CD1c-positive myeloid dendritic cell (primary cell): Measurements from ENCODE around the gene FAAH.

Experiments
- DNase-seq: peaks from one replicate; pipeline ENCODE4 v3.0.0-alpha.2; 2016; ENCODE audit errors: extremely low spot score

Gene FAAH

DNA sequence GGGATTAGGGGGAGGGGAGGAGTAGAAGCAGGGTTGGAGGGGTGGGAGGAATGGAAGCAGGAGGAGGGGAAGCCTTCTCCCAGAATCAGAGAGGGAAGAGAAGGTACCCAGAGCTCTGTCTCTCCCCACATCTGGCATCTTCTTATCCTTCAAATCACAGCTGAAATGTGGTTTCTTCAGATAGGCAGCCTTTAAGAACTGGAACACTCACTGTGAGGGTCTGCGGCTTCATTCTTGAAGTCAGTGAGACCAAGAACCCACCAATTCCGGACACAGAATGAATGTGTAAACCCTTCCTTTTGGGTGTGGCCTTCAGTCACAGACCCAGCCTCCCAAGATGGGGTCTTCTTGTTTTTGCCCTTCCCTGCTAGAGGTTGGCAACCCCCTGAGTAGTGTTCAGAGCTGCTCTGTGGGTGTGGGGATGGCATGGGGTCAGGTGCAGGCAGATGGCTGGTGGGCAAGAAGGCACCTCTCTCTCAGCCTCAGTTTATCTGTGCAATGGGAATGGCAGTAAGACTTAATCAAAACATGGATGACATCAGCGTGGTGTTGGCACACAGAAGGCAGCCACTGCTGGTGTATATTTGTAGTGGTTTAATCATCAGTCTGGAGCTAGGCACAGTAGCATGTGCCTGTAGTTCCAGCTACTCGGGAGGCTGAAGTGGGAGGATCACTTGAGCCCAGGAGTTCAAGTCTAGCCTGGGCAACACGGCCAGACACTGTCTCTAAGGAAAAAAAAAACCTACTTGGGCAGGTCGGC lies 7.2 kb downstream of the FAAH start:
- DNase-seq, result no peak

DNA sequence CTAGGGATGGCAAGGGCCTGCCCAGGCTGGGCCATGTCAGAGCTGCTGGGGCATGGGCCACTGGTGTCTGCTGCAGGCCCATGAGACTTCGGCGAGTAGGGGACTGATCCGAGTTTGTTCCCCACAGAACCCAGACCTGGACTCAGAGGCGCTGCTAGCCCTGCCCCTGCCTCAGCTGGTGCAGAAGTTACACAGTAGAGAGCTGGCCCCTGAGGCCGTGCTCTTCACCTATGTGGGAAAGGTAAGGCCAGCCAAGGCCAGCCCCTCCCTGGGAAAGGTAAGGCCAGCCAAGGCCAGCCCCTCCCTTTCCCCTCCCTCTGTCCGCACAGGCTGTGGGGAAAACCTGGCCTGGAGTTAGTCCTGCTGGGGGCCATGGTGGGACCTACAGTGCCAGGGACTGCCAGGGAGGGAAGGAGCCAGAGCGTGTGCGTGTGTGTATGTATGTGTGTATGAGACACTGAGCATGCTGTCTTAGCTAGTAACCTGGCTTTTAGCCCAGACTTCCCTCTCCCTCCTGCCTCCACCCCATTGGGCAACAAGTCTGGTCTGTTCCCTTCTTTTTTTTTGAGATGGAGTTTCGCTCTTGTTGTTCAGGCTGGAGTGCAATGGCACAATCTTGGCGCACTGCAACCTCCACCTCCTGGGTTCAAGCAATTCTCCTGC lies 8.0 kb downstream of the FAAH start:
- peak; percentile 64 for DNase-seq

DNA sequence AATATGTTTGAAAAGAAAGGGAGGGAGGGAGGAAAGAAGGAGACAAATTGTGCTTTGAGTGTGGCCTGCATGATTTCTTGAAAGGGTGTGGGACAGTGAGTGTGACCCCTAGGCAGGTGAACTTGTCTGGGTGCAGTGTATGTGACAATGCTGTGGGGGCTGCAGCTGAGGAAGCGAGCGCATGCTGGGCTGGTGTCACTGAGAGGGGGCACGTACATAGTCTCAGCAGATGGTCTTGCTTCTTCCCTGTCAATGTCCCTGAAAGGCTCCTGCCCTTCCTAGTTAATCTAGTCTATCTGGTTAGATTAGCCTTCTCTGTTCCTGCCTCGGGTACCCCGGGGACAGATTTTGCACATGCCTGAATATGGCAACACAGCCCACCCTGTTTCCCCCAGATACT lies 9.8 kb downstream of the FAAH start:
- no peak for DNase-seq

DNA sequence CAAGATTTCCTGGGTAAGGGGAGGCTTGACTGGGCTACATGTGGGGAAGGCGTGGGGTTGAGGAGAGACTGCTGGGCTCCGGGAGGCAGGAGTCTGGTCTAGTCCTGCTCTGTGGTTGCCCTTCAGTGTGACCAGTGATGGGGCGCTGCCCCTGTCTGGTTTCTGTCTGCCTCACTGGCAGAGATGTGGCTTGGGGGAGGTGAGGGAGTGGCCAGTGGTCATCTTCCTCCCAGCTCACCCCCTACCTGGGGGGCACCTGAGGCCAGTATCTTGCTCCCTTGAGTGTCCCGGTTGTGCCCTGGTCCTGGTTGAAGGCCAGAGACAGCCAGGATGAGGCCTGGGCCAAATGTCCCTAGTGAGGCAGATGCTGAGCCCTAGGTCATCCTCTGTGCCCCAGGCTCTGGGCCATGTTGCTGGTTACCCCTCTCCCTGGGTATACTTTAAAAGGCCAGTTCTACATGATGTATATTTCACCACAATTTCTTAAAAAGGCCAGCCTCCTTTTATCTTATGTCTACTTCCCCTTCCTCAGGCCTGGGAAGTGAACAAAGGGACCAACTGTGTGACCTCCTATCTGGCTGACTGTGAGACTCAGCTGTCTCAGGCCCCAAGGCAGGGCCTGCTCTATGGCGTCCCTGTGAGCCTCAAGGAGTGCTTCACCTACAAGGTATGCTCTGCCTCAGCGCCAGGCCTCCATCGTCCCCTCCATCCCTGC lies 10.5 kb downstream of the FAAH start:
- peak; percentile 28 for DNase-seq

DNA sequence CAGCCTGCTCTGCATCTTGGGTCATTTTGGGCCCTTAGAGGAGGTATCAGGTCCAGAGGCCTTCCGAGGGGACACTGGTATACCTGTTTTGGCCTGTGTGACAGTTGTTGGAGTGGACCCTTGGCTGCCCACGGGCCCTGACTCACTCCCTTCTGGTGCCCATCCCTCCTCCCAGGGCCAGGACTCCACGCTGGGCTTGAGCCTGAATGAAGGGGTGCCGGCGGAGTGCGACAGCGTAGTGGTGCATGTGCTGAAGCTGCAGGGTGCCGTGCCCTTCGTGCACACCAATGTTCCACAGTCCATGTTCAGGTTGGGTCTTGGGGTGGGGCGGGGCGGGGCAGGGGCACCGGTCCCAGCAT lies 11.1 kb downstream of the FAAH start:
- no peak for DNase-seq

DNA sequence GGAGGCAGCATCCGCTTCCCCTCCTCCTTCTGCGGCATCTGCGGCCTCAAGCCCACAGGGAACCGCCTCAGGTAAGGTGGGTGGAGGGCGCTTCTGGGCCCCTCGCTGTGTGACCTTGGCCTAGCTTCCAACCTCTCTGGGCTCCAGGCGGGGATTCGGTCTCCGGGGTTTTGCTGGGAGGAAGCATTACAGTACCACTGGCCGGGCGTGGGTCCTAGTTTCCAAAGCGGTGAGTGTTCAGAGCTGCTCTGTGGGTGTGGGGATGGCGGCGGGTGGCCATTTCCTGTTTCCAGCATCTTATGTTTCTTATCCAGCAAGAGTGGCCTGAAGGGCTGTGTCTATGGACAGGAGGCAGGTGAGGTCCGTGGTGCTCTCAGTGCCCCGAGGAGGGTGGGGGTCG lies 11.6 kb downstream of the FAAH start:
- DNase-seq, result peak; percentile 17

DNA sequence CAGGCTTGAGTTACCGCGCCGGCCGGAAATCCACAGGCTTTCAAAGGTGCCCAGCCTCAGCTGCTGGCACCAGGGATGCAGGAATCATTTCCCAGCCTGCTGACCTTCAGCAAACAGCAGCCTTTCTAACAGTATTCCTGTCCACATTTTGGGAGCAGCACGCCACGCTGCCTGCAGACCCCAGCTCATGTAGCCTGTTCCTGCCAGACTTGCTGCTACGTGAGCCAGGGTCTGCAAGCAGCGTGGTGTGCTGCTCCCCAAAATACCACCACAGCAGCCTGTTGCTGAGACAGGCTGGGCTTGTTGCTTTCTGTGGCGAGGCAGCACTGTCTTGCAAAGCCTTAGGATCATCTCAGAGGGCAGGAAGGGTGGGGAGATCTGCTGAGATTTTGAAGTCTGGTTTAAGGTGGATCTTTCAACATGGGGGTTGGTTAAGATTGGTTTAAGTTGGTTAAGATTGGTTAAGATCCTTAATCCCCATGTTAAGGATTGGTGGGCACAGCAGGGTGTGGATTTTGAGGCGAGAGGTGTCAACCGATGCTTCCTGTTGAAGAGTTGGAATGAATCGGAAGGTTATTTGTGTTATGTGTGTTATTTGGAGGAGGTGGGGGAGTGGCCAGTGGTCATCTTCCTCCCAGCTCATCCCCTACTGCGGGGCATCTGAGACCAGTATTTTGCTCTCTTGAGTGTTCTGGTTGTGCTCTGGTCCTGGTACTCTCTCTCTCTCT lies 12.9 kb downstream of the FAAH start:
- DNase-seq, result no peak

DNA sequence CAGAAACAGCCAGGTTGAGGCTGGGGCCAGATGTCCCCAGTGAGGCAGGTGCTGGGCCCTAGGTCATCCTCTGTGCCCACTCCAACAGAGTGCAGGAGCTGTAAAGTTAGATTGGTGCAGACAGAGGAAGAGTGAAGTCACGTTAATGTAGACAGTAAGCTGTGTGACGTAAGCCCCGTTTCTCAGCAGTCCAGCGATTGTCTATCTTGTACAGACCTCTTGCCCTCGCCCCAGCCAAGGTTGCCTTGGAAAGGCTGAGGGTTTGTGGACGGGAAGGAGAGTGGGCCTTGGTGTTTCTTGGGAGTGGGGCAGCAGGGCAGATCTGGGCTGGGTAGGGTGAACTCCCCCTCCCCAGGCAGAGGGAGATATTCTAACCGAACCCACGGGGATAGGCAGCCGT lies 13.5 kb downstream of the FAAH start:
- DNase-seq, result no peak

DNA sequence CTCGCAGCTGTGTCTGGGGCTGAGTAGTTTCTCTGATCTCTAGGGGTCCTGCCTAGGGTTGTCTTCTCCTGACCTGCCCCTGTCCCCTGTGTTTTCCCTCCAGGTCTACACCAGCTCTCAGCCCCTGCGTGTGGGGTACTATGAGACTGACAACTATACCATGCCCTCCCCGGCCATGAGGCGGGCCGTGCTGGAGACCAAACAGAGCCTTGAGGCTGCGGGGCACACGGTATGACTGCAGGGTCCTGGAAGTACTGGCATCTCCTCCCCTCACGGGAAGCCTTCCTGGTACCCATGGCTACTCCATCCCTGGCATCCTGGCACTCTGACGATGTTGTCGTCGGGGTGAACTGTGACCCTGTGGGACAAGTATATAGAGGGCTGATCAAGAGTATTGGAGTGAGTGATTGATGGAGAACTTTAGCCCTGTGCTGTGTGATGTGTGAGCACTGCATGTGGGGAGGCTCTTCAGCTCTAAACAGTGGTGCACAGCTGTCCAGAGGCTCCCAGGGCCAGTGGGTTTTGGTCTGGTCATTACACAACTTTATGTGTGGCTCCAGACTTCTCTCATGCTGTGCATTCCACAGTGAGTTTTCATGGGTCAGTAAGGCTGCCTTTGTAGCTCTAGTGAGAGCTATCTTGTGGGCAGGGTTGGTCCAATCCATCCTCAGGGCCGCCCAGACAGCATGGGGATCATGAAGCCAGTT lies 14.4 kb downstream of the FAAH start:
- no peak for DNase-seq

DNA sequence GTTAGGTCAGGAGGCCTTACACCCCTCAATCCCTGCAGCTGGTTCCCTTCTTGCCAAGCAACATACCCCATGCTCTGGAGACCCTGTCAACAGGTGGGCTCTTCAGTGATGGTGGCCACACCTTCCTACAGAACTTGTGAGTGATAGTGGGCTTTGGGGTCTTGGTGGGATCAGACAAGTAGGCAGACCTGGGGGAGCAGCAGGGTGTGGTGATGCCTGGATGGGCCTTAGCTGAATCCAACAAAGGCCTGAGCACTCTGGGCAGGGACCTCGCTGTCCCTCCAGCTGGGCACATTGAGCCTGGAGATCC lies 14.9 kb downstream of the FAAH start:
- no peak for DNase-seq

DNA sequence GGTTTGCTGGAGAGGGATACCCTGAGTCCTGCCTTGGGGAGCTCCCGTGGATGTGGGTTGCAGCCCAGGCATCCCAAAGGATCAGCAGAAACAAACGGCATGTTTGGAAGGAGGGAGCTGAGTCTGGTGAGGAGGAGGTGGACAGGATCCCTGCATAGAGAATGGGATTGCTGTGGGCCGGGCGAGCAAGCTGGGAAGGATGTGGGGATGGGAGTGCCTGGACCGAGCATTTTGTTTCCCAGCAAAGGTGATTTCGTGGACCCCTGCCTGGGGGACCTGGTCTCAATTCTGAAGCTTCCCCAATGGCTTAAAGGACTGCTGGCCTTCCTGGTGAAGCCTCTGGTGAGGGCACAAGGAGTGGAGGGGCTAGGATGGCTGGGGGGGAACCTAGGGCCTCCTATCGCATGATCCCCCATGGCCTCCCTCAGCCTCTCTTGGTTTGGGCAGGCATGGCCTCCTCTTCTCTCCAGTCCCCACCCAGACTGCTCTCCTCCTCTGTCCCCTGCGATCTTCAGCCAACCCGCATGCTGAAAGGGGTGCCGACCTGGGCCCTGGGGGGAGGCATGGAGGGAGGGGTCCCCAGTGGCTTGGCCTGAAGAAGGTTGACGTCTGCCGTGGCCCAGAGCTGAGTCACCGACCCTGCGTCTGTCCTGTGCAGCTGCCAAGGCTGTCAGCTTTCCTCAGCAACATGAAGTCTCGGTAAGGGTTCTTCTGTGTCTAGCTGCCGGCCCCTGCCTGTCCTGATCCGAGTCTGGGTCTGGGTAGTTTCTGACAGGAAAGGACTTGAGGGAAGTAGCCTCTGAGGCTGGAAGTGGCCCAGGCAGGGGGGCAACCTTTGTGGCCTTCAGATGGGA lies 16.3 kb downstream of the FAAH start:
- DNase-seq, result no peak

DNA sequence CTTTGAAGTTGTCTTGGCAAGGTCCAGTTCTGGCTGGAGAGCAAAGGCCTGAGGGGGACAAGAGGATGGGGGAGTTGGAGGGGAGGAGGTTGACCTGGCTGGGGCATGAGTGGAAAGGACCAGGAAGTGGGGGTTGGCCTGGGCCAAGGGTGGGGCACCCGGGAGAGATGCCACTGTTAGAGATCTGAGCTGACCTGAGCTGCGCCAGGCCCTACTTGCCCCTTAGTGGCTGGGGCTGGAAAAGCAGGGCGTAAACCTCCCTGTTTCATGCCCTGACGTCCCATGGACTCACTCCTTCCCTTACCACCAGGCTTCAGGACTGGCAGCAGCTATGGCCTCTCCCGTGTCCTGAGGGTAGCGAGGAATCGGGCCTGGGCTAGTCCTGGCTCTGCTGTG lies 16.9 kb downstream of the FAAH start:
- DNase-seq, result no peak

DNA sequence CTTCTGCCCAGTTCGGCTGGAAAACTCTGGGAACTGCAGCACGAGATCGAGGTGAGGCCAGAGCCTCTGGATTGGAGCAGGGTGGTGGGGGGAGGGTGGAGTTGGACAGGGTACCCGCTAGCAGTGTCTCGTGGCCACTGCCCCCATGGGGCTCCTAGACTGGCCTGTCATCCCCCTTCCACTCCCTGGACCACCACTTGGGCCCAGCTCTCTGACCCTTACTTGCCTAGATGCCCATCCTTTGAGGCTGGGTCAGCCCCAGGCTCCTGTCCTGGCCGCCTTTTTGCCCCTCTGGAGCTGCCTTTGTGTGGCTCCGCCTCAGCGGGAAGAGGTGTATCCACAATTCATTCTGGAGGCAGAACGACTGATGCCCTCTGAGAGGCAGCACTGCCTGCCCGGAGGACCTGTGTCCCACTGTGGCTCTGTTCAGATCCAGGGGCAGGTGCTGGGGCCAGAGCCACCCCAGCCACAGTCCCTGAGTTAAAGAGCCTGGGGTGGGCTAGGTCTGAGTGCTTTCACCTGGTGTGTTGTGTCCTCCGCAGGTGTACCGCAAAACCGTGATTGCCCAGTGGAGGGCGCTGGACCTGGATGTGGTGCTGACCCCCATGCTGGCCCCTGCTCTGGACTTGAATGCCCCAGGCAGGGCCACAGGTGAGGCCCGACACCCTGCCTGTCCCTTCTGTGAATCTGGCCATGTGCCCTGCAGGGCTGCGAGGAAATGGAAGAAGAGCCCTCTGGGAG lies 17.7 kb downstream of the FAAH start:
- no peak for DNase-seq

DNA sequence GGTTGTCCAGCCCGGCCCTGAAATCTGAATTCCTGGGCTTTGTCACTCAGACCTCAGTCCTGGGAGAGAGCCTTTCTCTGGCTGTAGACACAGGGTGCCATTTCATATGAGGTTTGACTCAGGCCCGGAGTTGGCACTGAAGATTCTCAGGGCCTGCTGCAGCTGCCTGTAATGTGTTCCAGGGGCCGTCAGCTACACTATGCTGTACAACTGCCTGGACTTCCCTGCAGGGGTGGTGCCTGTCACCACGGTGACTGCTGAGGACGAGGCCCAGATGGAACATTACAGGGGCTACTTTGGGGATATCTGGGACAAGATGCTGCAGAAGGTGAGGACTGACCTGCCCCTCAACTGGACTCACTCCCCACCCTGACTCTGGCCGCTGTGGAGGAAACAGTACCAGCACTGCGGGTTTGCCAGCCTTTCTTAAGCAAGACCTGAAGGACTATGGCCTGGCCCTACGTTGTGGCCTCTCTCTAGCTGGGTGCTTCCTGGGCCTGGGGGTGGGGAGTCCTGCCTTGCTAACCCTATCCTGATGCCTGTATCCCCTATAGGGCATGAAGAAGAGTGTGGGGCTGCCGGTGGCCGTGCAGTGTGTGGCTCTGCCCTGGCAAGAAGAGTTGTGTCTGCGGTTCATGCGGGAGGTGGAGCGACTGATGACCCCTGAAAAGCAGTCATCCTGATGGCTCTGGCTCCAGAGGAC lies 18.9 kb downstream of the FAAH start:
- DNase-seq, result no peak

DNA sequence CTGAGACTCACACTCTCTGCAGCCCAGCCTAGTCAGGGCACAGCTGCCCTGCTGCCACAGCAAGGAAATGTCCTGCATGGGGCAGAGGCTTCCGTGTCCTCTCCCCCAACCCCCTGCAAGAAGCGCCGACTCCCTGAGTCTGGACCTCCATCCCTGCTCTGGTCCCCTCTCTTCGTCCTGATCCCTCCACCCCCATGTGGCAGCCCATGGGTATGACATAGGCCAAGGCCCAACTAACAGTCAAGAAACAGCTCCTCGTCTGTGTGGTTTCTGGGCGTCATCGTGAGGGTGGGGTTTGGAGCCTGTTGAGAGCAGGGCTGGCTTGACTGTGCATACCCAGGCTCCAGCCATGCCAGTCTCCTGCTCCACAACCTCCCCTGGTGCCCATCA lies 19.5 kb downstream of the FAAH start:
- DNase-seq, result peak; percentile 25

DNA sequence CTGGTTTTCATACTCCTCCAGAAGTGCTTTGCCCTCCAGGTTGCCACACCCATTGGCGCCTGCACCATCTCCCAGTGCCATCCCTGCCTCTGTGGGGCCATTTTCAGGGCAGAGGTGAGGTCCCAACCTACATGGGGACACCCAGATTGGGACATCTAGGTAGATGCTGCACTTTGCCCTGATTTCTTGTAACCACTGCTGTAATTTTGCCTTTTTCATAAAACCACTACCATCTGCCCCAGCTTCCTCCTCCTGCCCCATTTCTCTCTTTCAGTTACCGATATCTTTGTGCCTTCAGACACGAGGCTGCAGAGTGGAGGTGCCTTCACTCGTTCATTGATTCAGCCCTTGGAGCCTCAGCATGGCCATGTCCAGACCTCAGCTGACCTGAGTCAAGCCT lies 21.4 kb downstream of the FAAH start:
- no peak for DNase-seq

DNA sequence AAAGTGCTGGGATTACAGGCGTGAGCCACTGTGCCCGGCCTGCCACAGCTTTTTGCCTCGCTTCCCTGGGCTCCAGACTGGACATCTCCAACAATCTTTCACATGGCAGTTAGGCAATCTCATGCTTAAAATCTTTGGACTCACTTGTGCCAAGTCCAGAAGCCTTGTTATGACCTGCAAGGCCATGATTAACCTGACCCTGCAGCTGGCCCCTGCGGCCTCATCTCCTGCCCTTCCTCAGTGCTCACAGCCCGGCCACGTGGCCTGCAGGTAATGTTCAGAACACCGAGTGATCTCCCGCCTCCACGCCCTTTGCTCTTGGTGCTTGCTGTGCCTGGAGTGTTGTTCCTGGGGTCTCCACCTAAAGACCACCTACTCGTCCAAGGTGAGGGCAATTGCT lies 24.9 kb downstream of the FAAH start:
- no peak for DNase-seq

DNA sequence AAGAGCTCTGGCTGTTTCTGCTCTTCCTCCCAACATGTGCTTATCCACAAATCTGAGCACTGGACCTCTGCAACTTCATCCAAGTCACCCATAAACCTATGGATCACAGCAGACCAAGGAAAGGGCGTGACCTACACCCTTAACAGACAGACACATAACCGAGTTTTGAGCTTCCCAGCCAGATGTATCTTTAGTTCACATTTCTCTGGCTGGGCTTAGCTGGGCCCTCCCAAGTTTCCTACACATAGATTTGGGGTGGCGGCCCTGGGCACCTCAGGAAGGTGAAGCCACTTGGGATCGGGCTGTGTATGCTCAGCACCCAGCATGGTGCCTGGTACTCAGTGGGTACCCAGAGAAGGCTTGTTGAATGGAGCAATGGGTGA lies 26.4 kb downstream of the FAAH start:
- DNase-seq, result no peak

DNA sequence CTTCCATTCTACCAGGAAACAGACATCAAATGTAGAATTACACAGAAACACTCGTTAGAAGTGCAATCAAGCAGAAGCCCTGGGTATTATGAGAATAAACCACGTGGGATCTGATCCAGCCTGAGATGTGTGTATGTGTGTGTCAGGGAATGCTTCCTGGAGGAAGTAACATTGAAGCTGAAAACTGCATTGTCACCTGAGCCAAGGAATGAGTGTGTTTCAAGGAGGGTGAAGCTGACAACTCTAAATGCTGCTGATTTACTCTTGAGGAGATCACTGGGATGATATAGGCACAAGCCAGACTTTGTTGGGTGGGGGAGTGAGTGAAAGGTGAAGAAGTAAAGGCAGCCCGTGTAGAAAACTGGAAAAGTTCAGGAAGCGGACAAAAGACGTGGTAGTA lies 27.6 kb downstream of the FAAH start:
- no peak for DNase-seq
